Brain microvascular endothelial cell (primary cell): ENCODE results near the gene BRSK1.

Source experiments
- DNase-seq: peaks from one replicate; pipeline ENCODE4 v3.0.0-alpha.2; 2020
- H3K27ac ChIP-seq: fragments of 250-450 bp; sonication (Bioruptor Pico); 2 replicates; pipeline ENCODE4 v1.5.1; 2020; ENCODE audit warnings: mild to moderate bottlenecking, moderate library complexity
- H3K27me3 ChIP-seq: fragments of 250-450 bp; sonication (Bioruptor Pico); replicated peaks from 2 replicates; pipeline ENCODE4 v1.5.1; 2020; ENCODE audit warnings: mild to moderate bottlenecking
- H3K36me3 ChIP-seq: fragments of 250-450 bp; sonication (Bioruptor Pico); replicated peaks from 2 replicates; pipeline ENCODE4 v1.5.1; 2020; ENCODE audit warnings: mild to moderate bottlenecking
- H3K4me3 ChIP-seq: 2 replicates; pipeline ENCODE4 v1.5.1; 2011; ENCODE audit warnings: low read depth, mild to moderate bottlenecking, control low read depth, low read length, moderate library complexity
- CTCF ChIP-seq: IDR thresholded peaks from 2 replicates; pipeline ENCODE4 v1.5.1; 2011; ENCODE audit warnings: low read depth, mild to moderate bottlenecking, moderate library complexity, low read length, control low read depth, inconsistent platforms; ENCODE audit errors: missing control alignments
- in situ Hi-C: cut with HindIII; loops from 2 replicates; pipeline ENCODE4 v1.10.0; 2017; ENCODE audit warnings: low sequenced_read_pairs, low pct_ligation_motif_present

The BRSK1 gene

GRCh38 chr19:55283548-55284377, at the start of gene BRSK1:
TSS of gene BRSK1 (plus strand) at chr19:55283997. CDS start at chr19:55284443, 446 bp downstream.
- no peaks in the 10 kb centered on the region for H3K27me3 ChIP-seq
- DNase-seq, result peak; percentile 40
- no peak for TF ChIP-seq CTCF
- peak within 1 kb of the TSS; percentile 45 for H3K4me3 ChIP-seq
- no peak within 1 kb of the TSS for H3K27ac ChIP-seq
- no peaks in the 10 kb centered on the region for H3K36me3 ChIP-seq
- in situ Hi-C loops, result no loop called here

GRCh38 chr19:55238030-55238429, 45.8 kb upstream of the BRSK1 start:
- in situ Hi-C loops, result no loop called here
- Histone ChIP-seq H3K27me3 (no peaks in the 10 kb centered on the region), H3K27ac (no peak overlapping the region), H3K4me3 (no peak overlapping the region), H3K36me3 (peaks cover 65% of the 10 kb centered on the region)
- no peak for TF ChIP-seq CTCF
- no peak for DNase-seq

- Histone ChIP-seq H3K4me3 (no peak overlapping the region), H3K27ac (no peak overlapping the region), H3K27me3 (no peaks in the 10 kb centered on the region), H3K36me3 (peaks cover 72% of the 10 kb centered on the region)
- in situ Hi-C loops, result no loop called here
- DNase-seq, result no peak
- no peak for TF ChIP-seq CTCF
Observed at GRCh38 chr19:55239004-55239403, 44.8 kb upstream of the BRSK1 start.

- in situ Hi-C loops, result no loop called here
- DNase-seq, result no peak
- Histone ChIP-seq H3K36me3 (peaks cover 85% of the 10 kb centered on the region), H3K27me3 (no peaks in the 10 kb centered on the region), H3K4me3 (no peak overlapping the region), H3K27ac (no peak overlapping the region)
- TF ChIP-seq CTCF, result no peak
Observed at GRCh38 chr19:55240713-55241020, 43.1 kb upstream of the BRSK1 start.

GRCh38 chr19:55241143-55241934, 42.5 kb upstream of the BRSK1 start:
- H3K27me3 ChIP-seq, result no peaks in the 10 kb centered on the region
- TF ChIP-seq CTCF, result no peak
- no peak overlapping the region for H3K4me3 ChIP-seq
- H3K36me3 ChIP-seq, result peaks cover 81% of the 10 kb centered on the region
- no peak for DNase-seq
- H3K27ac ChIP-seq, result no peak overlapping the region
- in situ Hi-C loops, result no loop called here
